LoVo (cell line): Measurements from ENCODE around the gene CLCA4.
A peak's percentile ranks its signal among the peaks of the same experiment; 100 is the strongest.

ENCODE experiments used
- DNase-seq: peaks from one replicate; pipeline ENCODE4 v3.0.0-alpha.2; 2016; ENCODE audit warnings: low spot score

CLCA4 gene, protein sequence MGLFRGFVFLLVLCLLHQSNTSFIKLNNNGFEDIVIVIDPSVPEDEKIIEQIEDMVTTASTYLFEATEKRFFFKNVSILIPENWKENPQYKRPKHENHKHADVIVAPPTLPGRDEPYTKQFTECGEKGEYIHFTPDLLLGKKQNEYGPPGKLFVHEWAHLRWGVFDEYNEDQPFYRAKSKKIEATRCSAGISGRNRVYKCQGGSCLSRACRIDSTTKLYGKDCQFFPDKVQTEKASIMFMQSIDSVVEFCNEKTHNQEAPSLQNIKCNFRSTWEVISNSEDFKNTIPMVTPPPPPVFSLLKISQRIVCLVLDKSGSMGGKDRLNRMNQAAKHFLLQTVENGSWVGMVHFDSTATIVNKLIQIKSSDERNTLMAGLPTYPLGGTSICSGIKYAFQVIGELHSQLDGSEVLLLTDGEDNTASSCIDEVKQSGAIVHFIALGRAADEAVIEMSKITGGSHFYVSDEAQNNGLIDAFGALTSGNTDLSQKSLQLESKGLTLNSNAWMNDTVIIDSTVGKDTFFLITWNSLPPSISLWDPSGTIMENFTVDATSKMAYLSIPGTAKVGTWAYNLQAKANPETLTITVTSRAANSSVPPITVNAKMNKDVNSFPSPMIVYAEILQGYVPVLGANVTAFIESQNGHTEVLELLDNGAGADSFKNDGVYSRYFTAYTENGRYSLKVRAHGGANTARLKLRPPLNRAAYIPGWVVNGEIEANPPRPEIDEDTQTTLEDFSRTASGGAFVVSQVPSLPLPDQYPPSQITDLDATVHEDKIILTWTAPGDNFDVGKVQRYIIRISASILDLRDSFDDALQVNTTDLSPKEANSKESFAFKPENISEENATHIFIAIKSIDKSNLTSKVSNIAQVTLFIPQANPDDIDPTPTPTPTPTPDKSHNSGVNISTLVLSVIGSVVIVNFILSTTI

DNA sequence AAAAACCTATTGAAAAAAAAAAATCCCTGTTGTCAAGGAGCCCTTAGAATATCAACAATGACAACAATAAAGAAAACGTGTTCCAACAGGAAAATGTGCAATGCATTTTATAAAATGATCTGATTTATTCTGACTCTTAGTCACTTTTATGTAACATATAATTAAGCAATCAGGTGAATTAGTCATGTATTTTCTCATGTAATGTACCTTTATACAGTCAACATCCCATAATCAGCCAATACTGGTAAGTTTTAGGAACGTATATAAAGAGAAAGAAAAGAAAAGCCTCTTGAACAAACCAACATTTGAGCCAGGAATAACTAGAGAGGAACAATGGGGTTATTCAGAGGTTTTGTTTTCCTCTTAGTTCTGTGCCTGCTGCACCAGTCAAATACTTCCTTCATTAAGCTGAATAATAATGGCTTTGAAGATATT lies at the start of gene CLCA4:
Gene CLCA4 (plus strand): TSS at position 292 of the 435 bp plus-strand sequence. CDS start 42 bp downstream, at position 334.
- DNase-seq: no peak

DNA sequence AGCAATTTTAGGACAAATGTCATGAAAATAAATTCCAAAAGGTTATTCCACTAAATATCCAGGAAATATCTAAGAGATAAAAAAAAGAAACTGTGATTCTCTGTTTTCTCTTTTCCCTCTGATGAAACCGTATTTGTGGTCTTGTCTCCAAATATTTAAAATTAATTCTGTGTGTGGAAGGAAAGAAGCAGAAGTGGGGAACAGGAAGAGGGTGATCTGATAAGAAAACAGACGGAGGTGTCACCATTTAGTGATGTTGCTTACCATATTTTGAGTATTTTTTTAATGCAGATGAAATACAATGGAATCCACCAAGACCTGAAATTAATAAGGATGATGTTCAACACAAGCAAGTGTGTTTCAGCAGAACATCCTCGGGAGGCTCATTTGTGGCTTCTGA lies 48.6 kb upstream of the CLCA4 start:
- no peak for DNase-seq

DNA sequence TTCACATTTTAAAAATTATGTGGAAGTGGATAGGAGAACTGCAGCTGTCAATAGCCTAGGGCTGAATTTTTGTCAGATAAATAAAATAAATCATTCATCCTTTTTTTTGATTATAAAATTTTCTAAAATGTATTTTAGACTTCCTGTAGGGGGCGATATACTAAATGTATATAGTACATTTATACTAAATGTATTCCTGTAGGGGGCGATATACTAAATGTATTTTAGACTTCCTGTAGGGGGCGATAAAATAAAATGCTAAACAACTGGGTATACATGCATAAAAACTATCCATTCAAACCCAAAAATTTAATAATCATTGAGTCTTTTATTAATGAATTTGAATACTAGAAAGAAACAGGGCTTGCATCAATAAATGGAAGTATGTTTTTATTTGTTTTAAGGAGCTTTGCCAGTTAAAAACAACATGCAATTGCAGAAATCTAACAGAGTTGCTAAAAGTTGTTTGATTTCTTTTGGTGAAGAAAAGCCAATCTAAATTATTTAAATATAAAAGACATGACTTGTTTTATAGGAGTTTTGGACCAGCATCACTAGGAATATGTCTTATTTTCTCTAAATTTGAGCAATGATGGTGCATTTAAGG lies 46.8 kb upstream of the CLCA4 start:
- peak; percentile 58 for DNase-seq

DNA sequence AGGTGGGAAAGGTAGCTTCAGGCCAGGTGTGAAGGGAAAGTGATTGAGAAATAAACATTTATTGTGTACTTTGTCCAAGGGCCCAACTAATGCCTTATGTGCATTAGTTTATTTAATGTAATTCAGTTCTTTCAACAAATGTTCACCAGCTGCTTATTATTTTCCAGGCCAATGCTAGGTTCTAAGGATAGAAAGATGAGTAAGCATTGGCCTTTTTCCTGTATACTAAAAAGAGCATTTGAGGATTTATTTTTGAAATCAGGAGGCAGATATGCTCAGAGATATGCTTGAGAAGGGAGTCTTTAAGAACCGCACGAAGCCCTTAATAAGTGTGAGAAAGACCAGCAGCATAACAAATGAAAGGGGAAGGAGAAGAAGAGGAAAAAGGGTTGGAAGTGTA lies 46.2 kb upstream of the CLCA4 start:
- DNase-seq: no peak

DNA sequence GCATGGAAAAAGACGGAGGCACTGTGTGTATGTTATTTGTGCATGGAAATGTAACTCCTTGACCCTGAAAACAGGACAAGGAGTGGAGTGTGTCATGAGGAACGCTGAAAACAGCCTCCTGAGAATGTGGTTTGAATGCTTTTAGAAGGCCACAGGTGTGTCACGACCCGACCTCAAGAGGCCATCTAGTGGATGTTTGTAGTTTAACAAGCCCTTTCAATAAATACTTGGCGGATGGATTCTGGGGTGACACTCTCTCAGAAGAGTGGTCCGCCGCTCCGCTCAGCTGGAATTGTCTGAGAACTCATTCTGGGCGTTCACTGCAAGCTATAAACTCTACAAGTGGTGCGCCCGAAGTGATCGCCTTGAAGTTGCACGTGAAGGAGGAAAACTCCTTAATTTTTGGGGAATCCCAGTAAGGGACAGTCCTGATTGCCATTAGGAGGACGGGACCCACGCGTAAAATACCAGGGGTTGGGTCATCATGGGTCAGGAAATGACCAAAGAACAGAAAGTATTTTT lies 44.7 kb upstream of the CLCA4 start:
- DNase-seq: peak; percentile 18

DNA sequence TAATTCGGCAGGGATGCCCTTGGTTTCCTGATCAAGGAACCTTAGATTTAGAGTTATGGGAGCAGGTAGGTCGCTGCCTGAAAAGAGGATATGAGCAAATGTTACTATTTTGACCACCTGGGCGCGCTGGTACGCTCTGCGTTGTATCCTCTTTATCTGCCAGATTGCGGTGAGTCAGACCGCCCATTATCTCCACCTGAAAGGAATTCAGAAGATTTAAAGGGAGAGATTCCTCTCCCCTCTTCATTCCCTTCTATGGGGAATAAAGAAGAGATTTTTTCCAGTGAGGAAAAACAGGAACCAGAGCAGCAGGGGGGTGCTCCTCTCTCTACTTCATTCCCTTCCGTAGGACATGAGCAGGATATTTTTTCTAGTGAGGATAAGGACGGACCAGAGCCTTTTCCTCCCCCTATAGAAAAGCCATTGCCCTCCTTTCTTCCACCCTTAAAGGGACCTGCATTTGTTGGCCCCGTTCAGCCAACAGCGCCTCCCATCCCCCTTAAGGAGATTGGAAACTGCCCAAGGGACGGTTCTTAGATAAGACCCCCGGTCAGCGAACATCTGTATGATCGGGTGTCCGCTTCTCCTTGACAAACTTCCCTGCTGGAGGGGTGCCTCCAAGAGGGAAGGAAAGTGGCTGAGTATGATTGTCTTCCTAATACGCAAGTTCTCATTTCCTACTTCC lies 44.0 kb upstream of the CLCA4 start:
- peak; percentile 51 for DNase-seq

DNA sequence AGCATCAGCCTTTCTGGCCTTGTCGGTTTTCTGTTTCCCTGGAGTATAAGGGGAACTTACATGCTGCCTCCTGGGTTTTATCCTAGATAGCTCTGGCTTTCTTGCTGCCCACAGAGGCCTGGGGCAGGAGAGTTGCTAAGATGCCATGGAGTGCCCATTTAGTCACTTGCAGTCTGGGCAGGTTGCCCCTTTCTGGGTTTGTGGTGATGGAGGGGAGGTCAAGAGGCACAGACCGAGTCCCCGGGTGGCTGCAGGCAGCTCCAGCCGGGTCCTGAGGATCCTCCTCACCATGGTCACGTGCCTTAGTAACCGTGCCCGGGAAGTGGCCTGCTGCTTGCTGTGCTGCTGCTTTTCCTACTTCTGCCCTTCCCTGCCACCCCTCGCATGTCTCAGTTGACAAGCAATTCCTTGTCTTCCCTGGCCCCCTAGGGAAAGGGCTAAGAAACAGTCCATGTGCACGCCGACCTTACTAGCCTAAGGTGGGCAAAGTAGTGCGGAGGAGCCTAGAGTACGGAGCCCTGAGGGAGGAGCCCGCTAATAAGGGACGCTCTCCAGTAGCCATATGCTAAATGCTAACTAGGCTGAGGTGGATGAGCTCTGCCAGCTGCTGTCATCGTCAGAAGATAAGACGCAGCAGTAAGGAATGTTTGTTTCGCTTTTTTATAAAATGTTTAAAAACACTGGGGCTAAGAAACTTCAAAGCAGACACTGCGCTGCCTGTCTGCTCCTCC lies 43.3 kb upstream of the CLCA4 start:
- DNase-seq: no peak

DNA sequence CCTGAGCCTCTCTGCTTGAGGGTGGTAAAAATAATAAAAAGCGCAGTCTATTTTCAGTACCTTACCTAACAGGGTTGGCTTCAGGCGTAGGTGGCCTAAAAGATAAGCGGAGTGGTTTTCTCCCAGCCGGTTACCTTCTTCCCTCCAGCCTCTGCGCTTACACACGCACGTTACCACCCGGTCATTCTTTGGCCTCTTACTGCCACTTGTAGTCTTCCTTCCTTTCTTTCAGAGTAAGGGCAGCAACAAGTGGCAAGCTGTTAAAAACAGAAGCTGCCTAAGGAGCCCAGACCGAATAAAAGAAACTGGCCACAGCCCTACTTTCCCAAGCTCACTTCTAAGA lies 42.8 kb upstream of the CLCA4 start:
- no peak for DNase-seq

DNA sequence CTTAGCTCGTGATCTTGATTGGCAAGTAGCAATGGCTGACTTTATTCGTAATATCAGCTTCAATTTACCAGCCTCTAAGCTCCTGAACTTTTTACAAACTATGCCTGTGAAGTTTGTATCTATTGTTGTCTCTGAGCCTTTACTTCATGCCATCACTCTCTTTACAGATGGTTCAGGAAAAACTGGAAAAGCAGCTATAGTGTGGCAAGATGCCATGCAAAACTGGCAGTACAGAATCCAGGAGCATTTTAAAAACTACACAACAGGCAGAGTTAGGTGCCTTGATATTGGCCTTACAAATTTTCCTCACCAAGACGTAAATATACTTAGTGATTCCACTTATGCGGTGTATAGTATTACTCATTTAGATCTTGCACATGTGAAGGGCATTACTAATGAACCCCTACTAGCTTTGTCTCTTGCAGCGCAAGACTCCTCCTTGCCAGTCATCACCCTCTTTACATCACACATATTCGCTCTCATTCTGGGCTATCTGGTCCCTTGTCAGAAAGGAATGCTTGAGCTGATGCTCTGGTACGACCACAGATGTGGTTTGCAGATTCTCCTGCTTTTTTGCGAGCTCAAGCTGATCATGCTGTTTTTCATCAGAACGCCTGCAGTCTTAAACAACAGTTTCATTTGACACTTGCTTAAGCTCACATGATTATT lies 41.8 kb upstream of the CLCA4 start:
- no peak for DNase-seq

DNA sequence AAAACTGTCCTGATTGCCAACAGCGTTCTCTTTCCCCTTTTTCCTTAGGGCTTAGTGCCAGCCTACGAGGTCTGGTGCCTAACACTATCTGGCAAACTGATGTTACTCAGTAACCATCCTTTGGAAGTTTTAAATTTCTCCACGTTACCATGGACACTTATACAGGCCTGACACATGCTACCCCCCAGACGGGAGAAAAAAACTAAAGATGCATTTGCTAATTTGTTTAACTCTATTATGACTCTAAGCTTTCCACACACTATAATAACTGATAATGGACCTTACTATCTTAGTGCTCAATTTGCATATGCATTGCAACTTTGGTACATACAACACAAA lies 41.3 kb upstream of the CLCA4 start:
- no peak for DNase-seq

DNA sequence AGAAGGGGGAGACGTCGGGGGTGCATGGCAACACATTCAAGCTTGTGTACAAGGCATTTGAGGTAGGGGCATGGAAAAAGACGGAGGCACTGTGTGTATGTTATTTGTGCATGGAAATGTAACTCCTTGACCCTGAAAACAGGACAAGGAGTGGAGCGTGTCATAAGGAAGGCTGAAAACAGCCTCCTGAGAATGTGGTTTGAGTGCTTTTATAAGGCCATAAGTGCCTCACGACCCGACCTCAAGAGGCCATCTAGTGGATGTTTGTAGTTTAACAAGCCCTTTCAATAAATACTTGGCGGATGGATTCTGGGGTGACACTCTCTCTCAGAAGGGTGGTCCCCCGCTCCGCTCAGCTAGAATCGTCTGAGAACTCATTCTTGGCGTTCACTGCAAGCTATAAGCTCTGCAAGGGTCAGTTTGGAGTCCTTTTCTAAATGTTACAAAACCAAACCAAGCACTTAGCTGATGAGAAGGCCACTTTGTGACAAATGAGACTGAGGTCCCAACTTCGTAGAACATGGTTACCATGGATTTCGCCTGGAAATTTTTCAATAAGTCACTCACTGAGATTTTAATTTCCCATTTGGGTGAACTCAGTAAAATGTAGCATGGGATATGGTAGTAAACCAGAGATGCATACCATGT lies 38.8 kb upstream of the CLCA4 start:
- no peak for DNase-seq

DNA sequence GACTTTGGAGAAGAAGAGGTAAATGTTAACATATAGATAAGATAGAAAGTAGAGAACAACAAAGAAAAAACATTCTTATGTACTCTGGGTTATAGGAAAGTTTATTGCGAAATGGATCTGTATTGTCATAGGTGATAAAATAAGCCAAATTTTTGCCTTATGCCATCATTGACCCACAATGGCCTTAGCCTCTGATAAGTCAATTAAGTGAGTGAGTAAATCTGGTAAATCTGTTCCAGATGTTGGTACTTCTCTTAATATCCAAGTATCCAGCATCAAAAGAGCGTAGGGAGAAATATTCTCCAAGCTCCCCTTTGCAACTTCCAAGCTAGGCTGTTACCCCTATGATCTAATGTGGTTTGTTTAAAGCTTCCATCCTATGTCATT lies 38.3 kb upstream of the CLCA4 start:
- DNase-seq: no peak

DNA sequence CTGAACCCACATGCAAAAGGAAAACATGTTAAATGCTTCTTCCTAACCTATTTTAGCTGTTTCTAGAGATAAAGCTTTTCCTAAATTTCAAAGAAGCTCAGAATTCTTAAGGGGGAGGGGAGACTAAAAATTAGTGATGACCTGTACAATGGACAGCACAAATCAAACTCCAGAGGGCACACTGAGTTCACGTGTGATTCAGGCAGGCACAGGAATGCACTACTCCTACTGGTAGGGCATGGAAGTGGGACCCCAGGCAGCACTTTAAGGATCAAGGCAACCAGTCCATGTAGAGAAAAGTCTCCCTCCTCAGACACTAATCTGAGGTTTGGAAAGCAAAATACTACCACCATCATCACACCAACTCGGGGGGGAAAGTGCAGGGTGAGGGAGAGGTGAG lies 31.3 kb upstream of the CLCA4 start:
- DNase-seq: peak; percentile 14

DNA sequence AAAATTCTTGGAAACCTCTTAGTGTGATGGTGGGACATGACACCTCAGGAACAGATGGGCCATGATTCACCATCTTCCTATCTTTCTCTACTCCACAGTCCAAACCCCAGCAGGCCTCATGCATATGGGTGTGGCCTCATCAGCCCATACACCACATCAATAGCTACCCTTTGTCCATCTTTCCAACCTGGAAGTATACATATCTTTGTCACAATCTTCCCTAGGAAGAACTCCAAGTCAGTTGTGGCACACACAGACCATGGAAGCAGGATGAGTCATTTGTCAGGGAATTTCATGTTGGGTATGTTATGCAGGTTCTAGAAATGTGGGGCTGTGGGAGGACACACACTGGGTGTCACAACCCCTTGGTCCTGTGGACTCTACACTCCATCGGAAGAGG lies 30.5 kb upstream of the CLCA4 start:
- no peak for DNase-seq

DNA sequence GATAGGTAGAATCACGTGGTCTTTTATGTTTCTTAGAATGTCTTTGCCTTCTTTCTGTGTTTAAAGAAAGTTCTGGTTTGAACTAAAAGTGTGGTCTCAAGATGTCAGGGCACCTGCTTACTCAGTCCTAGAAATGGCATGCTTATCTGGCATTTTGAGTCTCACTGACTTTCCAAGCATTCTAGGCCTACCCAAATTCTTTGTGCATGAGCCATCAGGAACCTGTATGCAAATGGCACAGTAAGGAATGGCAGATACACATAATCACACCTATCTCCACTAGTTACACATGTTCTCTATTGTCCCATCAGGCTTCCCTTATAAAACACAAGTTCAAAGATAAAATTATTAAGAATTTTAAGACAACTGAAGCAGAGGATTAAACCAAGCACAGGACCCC lies 29.5 kb upstream of the CLCA4 start:
- DNase-seq: peak; percentile 55

DNA sequence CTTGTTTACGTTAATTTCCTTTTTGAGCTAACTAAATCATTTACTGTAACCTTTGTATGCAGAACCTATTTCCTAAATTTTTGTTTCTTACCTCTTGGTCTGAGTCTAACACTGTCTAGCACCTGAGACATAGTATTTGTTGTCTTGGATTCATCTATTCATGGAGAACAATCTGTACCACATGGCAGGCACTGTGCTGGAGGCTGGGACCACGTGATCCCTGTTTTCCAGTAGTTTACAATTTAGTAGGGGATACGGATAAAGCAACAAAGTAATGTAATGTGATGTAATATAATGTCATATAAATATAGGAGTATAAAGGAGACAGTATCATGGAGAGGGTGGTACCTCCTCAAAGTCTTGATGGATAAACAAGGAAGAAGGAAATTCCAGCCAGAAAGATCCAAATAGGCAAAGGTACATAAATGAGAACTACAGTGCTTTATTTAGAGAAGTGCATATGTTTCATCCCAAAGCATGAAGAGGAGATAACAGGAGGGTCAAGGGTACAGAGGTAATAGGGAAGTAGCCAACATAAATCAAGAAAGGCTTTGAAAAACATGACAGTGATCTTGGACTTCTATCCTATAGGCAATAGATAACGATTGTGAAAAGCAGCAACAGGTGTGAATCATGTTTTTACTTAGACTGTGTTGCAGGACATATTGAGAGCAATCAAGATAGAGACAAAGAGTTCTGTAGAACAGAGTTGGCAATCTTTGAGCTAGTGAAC lies 25.9 kb upstream of the CLCA4 start:
- no peak for DNase-seq

DNA sequence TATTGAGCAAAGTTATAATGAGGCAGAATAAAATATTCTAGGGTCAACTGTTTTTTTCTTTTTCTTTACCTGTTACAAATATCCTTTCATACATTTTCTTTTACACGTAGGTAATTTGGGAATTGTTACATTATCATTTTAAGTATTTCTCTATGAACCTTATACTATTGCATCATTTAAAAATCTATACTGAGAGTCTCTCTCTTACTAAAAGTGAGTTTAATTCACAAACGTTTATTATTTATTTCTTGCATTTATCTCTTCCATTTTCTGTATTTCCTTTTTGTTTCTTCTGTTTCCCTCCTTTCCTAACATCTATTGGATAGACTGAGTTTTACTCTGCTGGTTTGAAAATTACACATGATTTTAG lies 25.4 kb upstream of the CLCA4 start:
- no peak for DNase-seq

DNA sequence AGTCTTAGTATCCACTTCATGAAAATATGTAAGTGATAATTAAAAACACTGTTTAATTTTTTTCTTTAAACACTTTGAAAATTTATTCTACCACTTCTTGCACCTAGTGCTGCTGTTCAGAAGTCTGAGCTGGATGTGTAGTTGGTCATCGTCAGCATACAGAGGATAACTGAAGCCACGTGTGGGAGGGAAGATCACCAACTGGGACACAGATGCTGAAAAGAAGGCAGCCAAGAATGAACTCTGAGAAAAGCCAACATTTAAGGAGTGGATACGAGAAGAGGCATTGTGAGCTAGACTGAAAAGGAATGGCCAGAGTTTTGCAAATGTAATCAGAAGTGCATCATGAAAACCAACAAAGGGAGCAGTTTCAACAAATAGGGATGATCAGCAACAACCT lies 24.6 kb upstream of the CLCA4 start:
- no peak for DNase-seq

DNA sequence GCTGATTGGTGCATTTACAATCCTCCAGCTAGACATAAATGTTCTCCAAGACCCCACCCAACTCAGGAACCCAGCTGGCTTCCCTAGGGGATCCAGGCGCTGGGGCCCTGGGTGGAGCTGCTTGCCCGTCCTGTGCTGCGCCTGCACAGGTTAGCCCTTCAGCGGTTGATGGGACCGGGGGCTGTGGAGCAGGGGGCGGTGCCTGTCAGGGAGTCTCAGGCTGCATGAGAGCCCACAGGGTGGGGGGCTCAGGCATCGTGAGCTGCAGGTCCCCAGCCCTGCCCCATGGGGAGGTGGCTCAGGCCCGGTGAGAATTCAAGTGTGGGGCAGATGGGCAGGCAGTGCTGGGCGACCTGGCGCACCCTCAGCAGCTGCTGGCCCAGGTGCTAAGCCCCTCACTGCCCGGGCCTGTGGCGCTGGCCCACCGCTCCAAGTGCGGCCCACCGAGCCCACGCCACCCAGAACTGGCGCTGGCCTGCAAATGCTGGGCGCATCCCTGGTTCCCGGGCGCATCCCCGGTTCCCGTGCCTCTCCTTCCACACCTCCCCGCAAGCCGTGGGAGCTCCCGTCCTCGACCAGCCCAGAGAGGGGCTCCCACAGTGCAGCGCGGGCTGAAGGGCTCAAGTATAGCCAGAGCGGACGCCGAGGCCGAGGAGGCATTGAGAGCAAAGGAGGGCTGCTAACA lies 23.1 kb upstream of the CLCA4 start:
- no peak for DNase-seq
